ENCODE data around the gene PRKN. TPM values are rescaled to one million over a fixed set of nuclear protein-coding genes. Genes with fewer than 3 reads are reported as not detected.

The PRKN gene
- 10 to 100 TPM in 1 of 3 donors, 1 to 10 TPM in 2; 8.3 to 11.0 (median 9.2) TPM for polyA plus RNA-seq (ENCODE audit: insufficient read length in 3 of 3)

DNA sequence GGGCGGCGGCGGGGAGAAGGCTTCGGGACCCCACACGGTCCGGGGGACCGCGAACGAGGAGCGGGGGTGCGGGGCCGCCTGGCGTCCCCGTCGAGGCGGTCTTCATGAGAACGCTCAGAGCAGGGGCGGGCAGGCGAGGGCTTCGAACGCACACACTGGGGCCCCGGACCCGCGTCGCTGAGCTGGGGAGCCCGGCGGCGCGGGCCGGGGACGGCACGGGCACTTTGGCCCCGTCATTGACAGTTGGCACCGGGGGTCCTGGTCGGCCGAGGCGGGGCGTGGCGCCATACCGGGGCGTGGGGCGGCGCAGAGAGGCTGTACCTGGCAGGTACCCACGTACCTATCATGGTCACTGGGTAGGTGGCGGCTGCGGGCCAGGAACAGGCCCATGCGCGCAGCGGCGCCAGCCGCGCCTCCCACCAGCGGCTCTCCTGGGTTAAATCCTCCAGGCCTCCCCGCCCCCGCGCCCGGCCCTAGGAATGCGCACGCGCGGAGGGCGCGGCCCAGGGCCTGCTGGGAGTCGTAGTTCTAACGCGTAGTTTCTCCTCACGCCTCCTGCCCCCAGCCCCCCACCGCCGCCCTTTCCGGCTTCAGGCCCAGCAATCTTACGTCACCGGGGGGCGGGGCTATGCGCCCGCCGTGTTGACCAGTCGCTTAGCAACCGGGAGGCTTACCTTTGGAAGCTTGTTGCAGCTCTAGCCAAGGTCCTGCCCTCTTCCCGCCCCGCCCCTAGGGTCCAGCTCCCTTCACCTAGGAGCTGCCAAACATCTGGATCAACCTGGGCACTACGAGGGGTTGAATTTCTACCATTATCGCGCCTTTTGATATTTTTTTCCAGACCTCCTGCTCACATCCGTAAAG, at the start of gene PRKN, which contains the start of gene PACRG:
Gene PRKN, minus strand, starts transcription at position 445 of the 861 bp plus-strand sequence.
Gene PACRG, plus strand, starts transcription at position 653 of the 861 bp plus-strand sequence.
- DNase-seq (ENCODE audit: low read depth in 3 of 3, low spot score in 2 of 3) = peak; percentile 96 to 98 (median 97)

DNA sequence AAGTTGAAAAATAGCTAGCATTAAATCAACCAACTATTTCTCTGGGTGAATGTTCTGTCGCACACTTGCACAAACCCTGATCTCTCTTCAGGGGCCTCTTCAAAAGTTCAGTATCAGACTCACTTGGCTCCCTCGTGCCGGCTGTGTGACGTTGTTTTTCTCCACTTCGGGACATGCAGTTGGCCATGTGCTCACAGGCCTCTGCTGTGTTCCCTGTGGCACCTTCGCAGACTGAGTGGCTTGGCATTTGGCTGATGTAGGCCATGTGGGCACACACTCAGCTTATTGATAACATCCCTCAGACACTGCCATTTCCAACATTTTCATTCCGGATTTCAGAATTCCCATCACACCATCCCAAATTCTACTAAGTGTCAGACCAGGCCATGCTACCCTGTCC, 49.5 kb upstream of the PRKN start:
- no peak for DNase-seq (ENCODE audit: low read depth in 3 of 3, low spot score in 2 of 3)

DNA sequence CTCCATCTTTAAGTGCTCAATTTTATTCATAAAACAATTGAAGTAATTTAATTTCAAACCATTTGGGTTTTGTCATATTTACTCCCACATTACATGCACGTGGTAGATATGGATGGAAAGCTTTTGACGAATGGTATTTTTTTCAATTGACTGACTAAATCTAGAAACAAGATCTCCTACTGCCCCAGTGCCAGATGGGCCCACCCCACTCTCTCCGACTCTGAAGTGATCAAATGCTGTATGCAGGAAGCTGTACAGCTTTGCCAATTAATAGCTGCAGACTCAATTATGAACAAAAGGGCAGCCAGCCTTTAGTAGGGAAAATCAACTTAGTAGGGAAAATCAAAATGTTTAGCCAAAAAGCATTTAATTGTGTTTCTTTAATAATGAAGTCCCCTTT, 46.4 kb upstream of the PRKN start:
- no peak for DNase-seq (ENCODE audit: low read depth in 3 of 3, low spot score in 2 of 3)

DNA sequence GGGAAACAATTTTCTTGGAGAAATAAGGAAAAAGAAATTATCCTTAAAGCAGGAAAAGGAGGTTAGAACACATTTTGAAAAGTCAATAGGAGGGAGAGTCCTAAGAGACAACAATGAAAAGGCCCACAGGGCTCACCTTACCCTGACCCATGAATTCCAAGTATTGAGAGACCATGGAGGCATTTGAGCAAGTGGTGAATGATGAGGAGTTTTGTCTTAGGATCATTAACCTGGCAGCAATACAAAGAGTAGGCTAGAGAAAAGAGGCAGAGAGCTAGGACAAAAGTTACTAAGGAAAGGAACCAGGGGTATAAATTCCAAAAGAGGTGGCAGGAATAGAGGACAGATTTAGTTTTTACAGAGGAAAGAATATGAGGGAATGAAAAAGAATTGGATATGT, 44.9 kb upstream of the PRKN start:
- no peak for DNase-seq (ENCODE audit: low read depth in 3 of 3, low spot score in 2 of 3)

DNA sequence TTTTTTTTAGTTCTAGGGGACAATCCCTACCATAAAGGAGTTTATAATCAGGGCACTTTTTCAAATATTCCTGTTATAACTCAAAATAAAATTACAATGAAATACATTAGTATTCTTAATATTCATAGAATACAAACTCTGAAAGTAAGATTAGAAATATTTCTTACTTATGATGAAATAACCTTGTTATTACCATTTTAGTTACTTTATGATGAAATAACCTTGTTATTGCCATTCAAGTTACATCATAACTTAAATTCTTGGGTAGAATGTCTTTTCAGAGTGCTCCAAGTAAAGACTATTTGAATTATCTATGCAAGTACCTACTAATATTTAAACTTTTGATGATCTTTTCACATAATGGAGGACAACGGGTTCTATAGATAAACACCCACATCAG, 43.4 kb upstream of the PRKN start:
- DNase-seq (ENCODE audit: low read depth in 3 of 3, low spot score in 2 of 3) = no peak

DNA sequence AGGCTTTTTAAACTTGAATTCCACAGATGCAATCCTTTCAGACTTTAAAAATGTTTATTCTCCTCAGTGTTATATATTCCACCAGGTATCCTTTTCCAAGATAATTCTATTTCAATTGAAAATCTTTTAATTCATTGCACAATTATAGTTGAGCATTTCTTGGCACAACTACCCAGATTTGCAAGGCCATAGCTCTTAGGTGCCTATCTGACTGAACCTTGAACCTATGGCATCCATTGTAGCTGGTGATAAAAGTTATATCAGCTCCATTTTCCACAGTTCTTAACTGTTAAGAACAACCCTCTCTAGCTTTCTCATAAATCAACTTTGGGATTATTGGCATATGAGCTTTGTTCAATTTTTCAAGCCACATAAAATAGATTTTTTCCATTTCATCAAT, 42.6 kb upstream of the PRKN start:
- DNase-seq (ENCODE audit: low read depth in 3 of 3, low spot score in 2 of 3) = no peak

DNA sequence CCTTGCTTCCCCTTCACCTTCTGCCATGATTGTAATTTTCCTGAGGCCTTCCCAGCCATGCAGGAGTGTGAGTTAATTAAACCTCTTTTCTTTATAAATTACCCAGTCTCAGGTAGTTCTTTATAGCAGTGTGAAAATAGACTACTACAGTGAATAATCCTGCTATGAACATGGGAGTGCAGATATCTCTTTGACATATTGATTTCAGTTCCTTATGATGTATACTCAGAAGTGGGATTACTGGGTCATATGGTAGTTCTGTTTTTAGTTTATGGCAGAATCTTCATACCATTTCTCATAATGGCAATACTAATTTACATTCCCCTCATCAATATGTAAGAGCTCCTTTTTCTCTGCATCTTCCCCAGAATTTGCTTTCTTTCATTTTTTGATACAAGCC, 26.2 kb upstream of the PRKN start:
- DNase-seq (ENCODE audit: low read depth in 3 of 3, low spot score in 2 of 3) = no peak

DNA sequence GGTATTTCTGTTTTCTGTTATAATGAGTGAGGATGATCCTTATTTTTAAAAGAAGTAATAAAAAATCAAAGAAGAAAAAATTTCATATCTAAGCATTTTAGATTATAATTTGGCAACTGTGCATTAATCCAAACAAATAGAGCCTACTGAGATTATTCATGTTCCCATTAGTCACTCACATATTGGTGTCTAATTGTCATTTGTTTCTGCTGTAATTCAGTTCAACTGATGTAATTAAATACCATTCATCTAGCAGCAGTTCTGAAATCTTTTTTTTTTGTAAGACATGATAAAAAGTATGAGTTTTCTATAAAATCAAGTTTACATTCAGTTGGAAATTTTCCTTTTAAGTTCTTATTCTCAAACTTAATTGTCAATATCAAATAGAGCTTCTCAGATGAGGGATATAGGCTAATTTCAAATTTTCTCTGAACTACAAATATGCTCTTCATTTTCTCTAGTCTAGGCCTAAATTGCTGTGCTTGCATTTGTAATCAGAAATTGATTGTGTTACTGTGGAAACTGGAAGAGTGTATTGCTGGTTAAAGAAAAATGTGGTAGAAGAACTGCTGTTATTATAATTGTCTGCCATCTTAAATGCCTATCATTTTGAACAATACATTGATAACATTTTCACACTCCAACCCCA, 23.8 kb upstream of the PRKN start:
- DNase-seq (ENCODE audit: low read depth in 3 of 3, low spot score in 2 of 3) = no peak

DNA sequence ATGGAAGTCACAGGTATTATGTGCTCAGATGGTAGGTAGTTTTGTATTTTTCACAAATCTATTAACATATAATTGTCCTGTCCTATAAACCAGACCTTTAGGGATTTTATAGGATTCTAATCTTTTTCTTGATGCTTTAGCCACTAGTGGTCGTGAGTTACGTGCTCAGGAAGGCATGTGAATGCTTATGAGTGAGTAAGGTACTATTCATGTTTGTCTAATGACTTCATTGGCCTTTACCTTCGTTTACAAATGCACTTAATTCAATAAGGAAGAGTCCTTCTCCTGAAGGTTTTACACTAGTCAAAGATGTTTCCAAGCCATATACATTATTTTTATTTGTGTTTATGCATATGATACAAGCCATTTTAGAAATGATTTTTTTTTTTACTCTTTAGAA, 23.2 kb upstream of the PRKN start:
- no peak for DNase-seq (ENCODE audit: low read depth in 3 of 3, low spot score in 2 of 3)

DNA sequence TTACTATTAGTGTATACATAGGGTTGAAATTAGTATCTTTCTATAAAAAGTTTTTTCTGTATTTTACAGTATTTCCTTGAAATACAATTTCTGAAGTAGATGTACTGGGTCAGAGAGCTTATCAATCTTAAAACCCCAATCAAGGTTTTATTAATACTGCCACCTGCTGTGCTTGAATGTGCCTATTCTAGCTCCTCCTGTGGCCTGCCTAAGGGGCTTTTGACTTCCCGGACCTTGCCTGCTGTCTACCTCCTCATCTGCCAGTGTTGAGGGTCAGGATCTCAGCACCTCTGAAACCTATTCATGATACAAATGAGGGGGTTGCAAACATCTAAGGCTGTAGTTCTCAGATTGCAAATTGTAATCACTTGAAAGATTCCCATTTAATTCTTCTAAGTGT, 9.4 kb upstream of the PRKN start:
- no peak for DNase-seq (ENCODE audit: low read depth in 3 of 3, low spot score in 2 of 3)

DNA sequence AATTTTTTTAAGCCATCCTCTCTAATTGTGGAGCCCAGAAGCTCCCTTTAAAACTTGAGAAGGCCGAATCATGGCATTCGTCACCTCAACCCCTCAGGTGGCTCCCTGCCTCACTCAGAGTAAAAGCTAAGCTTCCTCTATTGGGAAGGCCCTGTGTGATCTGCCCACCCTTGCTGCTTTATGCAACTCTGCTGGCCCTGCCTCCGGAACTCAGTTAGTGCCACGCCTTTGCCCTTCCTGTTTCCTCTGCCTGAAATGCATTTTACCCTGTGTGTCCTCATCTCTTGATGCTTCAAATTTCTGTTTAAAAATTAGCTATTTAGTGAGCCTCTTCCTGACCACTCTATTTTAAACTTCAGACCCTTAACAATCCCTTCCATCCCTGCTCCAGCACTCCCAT, 5.9 kb upstream of the PRKN start:
- no peak for DNase-seq (ENCODE audit: low read depth in 3 of 3, low spot score in 2 of 3)

DNA sequence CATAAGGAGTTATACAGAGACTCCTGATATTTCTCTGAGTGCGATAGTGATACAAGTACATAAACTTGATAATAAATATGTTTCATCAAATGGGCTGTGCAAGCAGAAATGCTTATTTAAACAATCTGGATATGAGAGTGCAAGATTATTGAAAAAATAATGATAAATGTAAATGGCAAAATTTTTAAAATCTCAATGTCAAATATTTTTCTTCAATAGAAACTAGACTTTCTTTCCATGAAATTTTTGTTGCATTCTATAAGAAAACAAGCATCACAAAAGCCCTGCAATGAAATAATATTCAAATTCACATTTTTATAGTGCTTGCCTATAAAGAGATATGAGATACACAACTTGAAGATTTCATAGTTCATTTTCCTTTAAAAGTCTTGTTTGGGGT, 2.9 kb upstream of the PRKN start:
- DNase-seq (ENCODE audit: low read depth in 3 of 3, low spot score in 2 of 3) = no peak

DNA sequence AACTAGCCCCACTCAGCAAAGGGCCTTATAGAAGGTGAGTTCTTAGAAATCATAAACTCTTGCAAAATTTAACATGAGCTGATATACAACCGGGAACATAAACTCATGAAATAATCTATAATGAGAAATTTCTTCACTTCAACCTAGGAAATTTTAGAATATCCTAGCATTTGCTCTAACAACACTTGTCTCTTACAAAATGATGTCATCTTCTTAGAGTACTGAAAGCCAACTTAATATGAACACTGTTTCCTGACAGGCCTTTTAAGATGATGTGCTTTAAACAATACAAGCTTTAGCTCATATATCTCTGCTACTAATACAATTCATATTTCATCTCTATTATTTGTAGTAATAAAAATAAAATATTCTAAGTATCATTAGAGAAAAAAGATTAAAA, 1.1 kb upstream of the PRKN start:
- DNase-seq (ENCODE audit: low read depth in 3 of 3, low spot score in 2 of 3) = no peak

DNA sequence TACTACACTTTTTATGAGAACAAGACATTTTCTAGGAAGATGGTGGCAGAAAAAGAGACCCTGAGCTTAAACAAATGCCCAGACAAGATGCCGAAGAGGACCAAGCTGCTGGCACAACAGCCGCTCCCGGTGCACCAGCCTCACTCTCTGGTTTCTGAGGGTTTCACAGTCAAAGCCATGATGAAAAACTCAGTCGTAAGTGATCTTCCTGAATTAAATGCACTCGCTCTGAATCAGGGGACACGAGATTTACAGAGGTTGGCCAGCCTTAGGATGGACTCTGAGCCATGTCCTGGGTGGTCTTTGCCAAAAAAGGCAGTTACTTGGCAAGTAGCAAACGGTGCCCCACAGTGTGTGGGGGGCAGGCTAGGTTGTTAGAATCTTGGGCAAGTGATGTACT, 631 bp upstream of the PRKN start:
- peak in 2 of 3 donors; percentile 15 to 39 for DNase-seq (ENCODE audit: low read depth in 3 of 3, low spot score in 2 of 3)

DNA sequence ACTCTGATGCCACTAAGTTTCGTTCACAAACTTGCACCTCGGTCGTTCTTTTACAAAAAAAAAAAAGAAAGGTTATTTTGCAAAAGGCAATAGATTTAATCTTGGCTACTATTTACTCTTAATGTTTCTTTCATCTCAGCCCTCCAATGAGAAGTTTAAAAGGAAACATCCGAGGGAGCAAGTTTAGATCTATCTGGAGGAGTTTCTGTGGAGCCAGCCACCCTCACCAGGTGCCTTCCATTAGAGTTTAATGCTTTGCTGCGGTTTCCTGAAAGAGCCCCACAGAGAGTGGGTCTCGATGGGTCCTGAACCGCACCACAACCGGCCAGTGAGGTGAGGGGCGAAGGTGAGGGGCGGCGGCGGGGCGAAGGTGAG, 632 bp downstream of the PRKN start:
- DNase-seq (ENCODE audit: low read depth in 3 of 3, low spot score in 2 of 3) = no peak

DNA sequence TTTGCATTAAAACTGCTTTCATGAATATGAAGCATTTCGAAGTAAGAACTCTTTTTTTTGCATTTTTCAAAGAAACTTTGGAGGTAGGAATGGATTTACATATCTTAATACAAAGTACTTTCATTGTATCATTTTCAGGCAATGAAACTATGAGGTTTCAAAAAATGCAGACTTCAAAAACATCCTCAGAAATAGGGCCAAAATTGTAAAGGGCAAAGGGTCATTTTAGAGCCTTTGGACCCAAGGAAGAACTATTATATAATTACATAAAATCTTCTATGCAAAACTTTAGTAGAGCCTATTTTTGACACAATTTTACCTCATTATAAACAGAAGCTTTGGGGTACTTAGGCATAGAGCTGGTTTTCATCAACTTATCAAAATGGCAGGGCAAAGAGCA, 4.9 kb downstream of the PRKN start:
- DNase-seq (ENCODE audit: low read depth in 3 of 3, low spot score in 2 of 3) = no peak

DNA sequence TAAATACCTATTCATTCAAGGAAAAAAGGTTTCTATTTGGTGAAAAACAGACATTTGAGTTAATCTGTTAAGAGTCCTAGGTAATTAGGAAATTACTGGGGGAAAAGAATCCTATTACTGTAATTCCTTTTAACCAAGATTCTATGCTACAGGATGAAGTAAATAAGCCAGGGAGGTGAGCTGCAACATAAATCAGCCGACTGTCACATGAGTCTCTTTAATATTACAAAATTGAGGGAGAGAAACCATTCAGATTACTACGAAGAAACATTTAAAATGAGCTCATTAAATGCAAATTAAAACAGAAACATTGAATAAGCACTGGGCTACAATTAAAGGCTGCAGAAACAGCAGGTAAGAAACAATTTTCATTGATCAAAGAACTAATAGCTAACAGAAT, 5.3 kb downstream of the PRKN start:
- no peak for DNase-seq (ENCODE audit: low read depth in 3 of 3, low spot score in 2 of 3)

DNA sequence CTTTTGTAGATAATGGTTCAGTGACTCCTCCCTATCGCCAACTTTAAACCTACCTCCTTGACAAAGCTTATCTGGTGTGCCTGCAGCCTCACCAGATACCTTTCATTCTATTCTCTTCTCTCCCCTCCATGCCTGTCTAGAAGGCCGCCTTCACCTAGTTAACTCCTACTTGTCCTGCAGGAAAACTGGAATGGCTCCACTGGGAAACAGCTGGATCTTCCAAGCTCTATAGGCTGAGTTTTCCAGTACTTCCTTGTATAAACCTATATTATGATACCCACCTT, 6.2 kb downstream of the PRKN start:
- no peak for DNase-seq (ENCODE audit: low read depth in 3 of 3, low spot score in 2 of 3)

DNA sequence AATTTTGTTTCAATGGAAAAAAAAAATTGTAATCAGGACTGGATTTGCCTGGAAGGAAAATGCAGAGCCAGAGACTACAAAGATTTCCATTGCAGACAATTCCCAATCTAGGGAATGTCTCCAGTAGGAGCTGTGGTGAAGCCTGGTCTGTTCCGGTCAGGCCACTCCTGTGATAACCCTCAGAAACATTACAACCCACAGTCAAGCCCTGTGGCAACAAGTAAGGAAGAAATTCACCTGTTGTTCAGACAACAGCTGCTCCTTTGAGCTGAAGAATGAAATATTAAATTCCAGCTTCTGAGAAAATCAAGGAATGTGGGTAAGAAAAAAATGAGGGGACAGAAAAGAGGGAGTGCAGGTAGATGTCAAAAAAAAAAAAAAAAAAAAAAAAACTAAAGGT, 8.0 kb downstream of the PRKN start:
- DNase-seq (ENCODE audit: low read depth in 3 of 3, low spot score in 2 of 3) = no peak

DNA sequence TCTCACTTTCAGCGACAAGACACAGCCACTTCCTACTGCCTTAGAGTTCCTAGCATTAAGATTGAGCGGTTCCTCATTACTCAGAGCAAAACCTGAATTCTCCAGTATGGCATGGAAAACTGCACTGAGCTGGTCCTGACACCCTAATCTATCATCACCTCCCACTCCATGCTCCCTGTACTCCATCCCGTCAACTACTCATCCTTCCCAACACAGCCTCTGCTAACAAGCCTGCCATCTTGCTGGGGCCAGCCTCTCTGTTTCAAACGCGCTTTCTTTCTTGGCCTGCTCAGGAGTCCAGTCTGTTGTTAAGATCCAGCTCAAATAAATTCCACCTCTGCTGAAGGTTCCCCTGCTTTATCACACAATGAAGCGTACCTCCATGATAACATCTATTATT, 12.0 kb downstream of the PRKN start:
- DNase-seq (ENCODE audit: low read depth in 3 of 3, low spot score in 2 of 3) = no peak

DNA sequence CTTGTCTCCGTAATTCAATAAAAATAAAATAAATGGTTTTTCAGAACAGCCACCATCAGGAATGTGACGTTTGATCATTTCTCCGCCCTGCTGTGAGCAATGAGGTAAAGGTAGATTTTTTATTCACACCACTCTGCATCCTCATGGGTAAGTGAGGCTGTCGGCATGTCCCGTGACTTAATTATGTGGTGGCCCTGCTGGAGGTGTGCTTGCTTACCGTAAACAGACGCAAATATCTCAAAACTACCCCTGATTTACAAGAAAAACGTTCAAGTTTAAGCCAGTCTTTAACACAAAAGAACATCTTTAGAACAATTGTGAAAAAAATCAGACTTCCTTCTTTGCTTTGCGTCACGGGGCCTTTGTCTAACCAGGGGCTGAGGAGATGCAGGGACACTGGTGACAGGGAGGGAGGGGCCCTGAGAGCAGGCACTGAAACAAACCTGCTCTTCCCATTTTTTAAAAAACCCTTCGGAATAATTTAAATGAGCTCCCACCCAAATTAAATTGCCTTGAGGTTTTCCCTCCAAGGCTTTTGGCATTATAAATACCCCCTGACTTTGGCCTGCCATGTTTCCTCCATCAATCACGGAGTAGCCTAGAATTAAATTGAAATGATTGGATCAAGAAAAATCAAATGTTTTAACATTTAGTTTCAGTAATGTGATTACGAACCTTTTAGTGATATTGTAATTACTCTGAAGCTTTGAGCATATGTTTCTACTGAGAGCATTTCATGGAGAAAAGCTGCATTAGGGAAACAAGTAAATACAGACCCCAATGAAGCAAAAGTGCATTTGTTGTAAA, 13.4 kb downstream of the PRKN start:
- no peak for DNase-seq (ENCODE audit: low read depth in 3 of 3, low spot score in 2 of 3)

DNA sequence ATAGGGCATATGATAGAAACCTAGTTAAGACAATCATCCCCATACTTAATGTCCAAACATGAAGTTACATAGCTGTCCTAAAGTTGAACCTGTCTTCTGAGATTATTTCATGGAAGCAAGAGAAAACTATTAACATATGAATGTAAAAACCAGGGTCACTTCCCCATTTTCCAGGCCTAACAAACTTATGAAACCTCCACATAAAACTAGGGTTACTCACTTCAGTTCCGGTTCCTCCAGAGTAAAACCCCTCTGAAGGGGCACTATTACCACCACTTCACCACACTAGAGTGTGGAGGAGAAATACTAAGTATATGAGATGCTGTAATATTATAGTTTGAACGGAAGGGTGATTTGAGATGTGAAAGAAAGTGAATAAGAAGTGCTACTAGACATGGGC, 14.9 kb downstream of the PRKN start:
- no peak for DNase-seq (ENCODE audit: low read depth in 3 of 3, low spot score in 2 of 3)
